B cell (primary cell): ENCODE results near the gene ABCA4. TPM values are rescaled to one million over a fixed set of nuclear protein-coding genes. Genes with fewer than 3 reads are reported as not detected.

Experiments used
- ATAC-seq: fragments of 200-7000 bp; cut with Tn5 transposase; one replicate; pipeline ENCODE4 v1.10.0; 2021; ENCODE audit warnings: low read depth, mild to moderate bottlenecking, moderate number of reproducible peaks, moderate library complexity
- CTCF ChIA-PET: fragments of 350-600 bp; sonication (Branson Sonifier 250); formaldehyde crosslinking; loops from one replicate; lab custom pipeline; 2021; ENCODE audit warnings: antibody characterized with exemption, inconsistent platforms; lab: Charles Lee
- POLR2A ChIA-PET: fragments of 350-600 bp; sonication (Branson Sonifier 250); formaldehyde crosslinking; loops from one replicate; lab custom pipeline; 2021; ENCODE audit warnings: antibody characterized with exemption; lab: Charles Lee
- DNase-seq: peaks from one replicate; pipeline ENCODE4 v3.0.0; 2013
- H2AFZ ChIP-seq: 2 replicates; pipeline ENCODE4 v1.6.1; 2012; ENCODE audit warnings: mild to moderate bottlenecking, low read depth, low read length; ENCODE audit not compliant: insufficient read depth, poor library complexity, severe bottlenecking
- H3K27ac ChIP-seq, 2 donors: 1 replicate in 1 of 2; 2 replicates in 1 of 2; pipeline ENCODE4 v1.5.1; 2012 to 2013; ENCODE audit warnings: low read length in 2 of 2, mild to moderate bottlenecking in 2 of 2, moderate library complexity in 1 of 2
- H3K27me3 ChIP-seq, 4 experiments: fragments of 200-600 bp in 1 of 4; sonication (generic) in 1 of 4; replicated peaks in 1 of 4; 1 replicate in 2 of 4; 2 replicates in 2 of 4; pipeline versions ENCODE4 v1.6.1 to v1.7.0; 2013 to 2016; ENCODE audit warnings: low read length in 3 of 4, mild to moderate bottlenecking in 2 of 4, mixed read lengths in 1 of 4, moderate library complexity in 1 of 4; ENCODE audit not compliant: insufficient read depth in 4 of 4, control insufficient read depth in 3 of 4; ENCODE audit errors: control extremely low read depth in 1 of 4
- H3K36me3 ChIP-seq, 2 experiments: replicated peaks in 1 of 2; 1 replicate in 1 of 2; 2 replicates in 1 of 2; pipeline versions ENCODE4 v1.6.1 to v1.7.1; 2013; ENCODE audit warnings: low read length in 1 of 2; ENCODE audit not compliant: insufficient read depth in 2 of 2, control insufficient read depth in 1 of 2; ENCODE audit errors: control extremely low read depth in 1 of 2, extremely low read depth in 1 of 2
- H3K4me1 ChIP-seq, 2 donors: fragments of 200-600 bp in 1 of 2; sonication (generic) in 1 of 2; 1 replicate in 1 of 2; 2 replicates in 1 of 2; pipeline versions ENCODE4 v1.5.1 to v1.6.1; 2013 to 2017; ENCODE audit warnings: low read length in 2 of 2; ENCODE audit not compliant: control insufficient read depth in 2 of 2, insufficient read depth in 2 of 2
- H3K4me2 ChIP-seq: replicated peaks from 2 replicates; pipeline ENCODE3; 2012; ENCODE audit warnings: mild to moderate bottlenecking, low read depth, low read length; ENCODE audit not compliant: poor library complexity, severe bottlenecking
- H3K4me3 ChIP-seq, 5 experiments: fragments of 200-600 bp in 1 of 5; sonication (generic) in 1 of 5; 1 replicate in 3 of 5; 2 replicates in 2 of 5; pipeline versions ENCODE4 v1.5.1 to v1.7.0; 2011 to 2016; ENCODE audit warnings: low read length in 4 of 5, mild to moderate bottlenecking in 4 of 5, low read depth in 2 of 5, control low read depth in 1 of 5, moderate library complexity in 1 of 5; ENCODE audit not compliant: insufficient read depth in 1 of 5; ENCODE audit errors: control extremely low read depth in 1 of 5, extremely low read depth in 1 of 5
- H3K79me2 ChIP-seq: fragments of 200-600 bp; sonication (generic); one replicate; pipeline ENCODE4 v1.6.0; 2016; ENCODE audit warnings: low read length; ENCODE audit not compliant: control insufficient read depth, insufficient read depth
- H3K9ac ChIP-seq: fragments of 200-600 bp; sonication (generic); 2 replicates; pipeline ENCODE4 v1.6.1; 2017; ENCODE audit warnings: mild to moderate bottlenecking, low read length, moderate library complexity
- H3K9me3 ChIP-seq, 3 donors: one replicate each; pipeline versions ENCODE4 v1.6.1 to v1.7.1; 2013; ENCODE audit warnings: low read length in 2 of 3; ENCODE audit not compliant: control insufficient read depth in 2 of 3, insufficient read depth in 1 of 3; ENCODE audit errors: control extremely low read depth in 1 of 3
- H4K20me1 ChIP-seq: 2 replicates; pipeline ENCODE4 v1.6.0; 2012; ENCODE audit warnings: mild to moderate bottlenecking, low read length; ENCODE audit not compliant: insufficient read depth, control insufficient read depth, poor library complexity, severe bottlenecking
- H3K27ac Mint-ChIP-seq: one replicate; pipeline ENCODE4 v1.8.0; 2021; ENCODE audit warnings: mixed read lengths
- H3K27me3 Mint-ChIP-seq: one replicate; pipeline ENCODE4 v1.8.0; 2021; ENCODE audit warnings: mixed read lengths
- H3K4me1 Mint-ChIP-seq: one replicate; pipeline ENCODE4 v1.8.0; 2021; ENCODE audit warnings: mixed read lengths
- H3K4me3 Mint-ChIP-seq: one replicate; pipeline ENCODE4 v1.8.0; 2021; ENCODE audit warnings: mixed read lengths
- H3K9me3 Mint-ChIP-seq: one replicate; pipeline ENCODE4 v1.8.0; 2022; ENCODE audit warnings: mixed read lengths; ENCODE audit not compliant: insufficient read depth
- CTCF ChIP-seq: fragments of 200-600 bp; IDR thresholded peaks from one replicate; pipeline ENCODE4 v1.8.0; 2022; ENCODE audit warnings: antibody characterized with exemption, mild to moderate bottlenecking
- EZH2 ChIP-seq: IDR thresholded peaks from 2 replicates; pipeline ENCODE4 v1.6.1; 2012; ENCODE audit warnings: borderline replicate concordance, low read depth, mild to moderate bottlenecking, moderate library complexity, low read length; ENCODE audit not compliant: insufficient read depth, poor library complexity, severe bottlenecking
- WGBS: methylation state at CpG from one replicate; pipeline ENCODE4 v1.1.5; 2013; ENCODE audit warnings: missing lambda C conversion rate; ENCODE audit not compliant: insufficient coverage; 5-methylcytosine and 5-hydroxymethylcytosine counted together
- intact Hi-C: fragments of 100-400 bp; cut with micrococcal nuclease; formaldehyde crosslinking; loops from one replicate; pipeline ENCODE4 v1.10.0; 2022
- polyA plus RNA-seq: library from polyadenylated mRNA; depleted of rRNA; stranded (reverse); fragments of >200 nt; gene quantifications from 2 replicates; pipeline ENCODE4 v1.2.3, GENCODE V29; 2012
- total RNA-seq, 2 donors: library from RNA; stranded (reverse); fragments of 120-200 nt in 1 of 2; gene quantifications; 1 replicate in 1 of 2; 2 replicates in 1 of 2; pipeline versions ENCODE4 v1.2.3 to v1.2.4, GENCODE V29; 2013 to 2022

Gene ABCA4
- total and polyA plus RNA-seq, 2 donors (not counting 1 experiment from before 2014, with no cell fraction given): not detected

- H3K9me3 Mint-ChIP-seq: no peaks in the 10 kb centered on the region
- Histone ChIP-seq H3K4me3 (no peak overlapping the region), H3K9me3 (no peaks in the 10 kb centered on the region), H3K27me3 (peaks cover 0 to 5% (median 2%) of the 10 kb centered on the region in 4 experiments), H4K20me1 (no peaks in the 10 kb centered on the region), H3K27ac (no peak overlapping the region), H3K79me2 (no peaks in the 10 kb centered on the region), H3K4me1 (no peaks in the 10 kb centered on the region), H3K9ac (no peak overlapping the region), H3K36me3 (no peaks in the 10 kb centered on the region), H2AFZ (no peak overlapping the region), H3K4me2 (no peak overlapping the region)
- POLR2A ChIA-PET: no interaction called here
- no peak overlapping the region for H3K4me3 Mint-ChIP-seq
- H3K27ac Mint-ChIP-seq: no peak overlapping the region
- TF ChIP-seq CTCF (no peak), EZH2 (no peak)
- CTCF ChIA-PET: interaction anchor here (0.7 to 1.6 kb wide), 3 partner anchors 8 to 430 kb away, joined by 3 to 8 read pairs (median 4); no protein-coding TSS in a partner anchor
- no peaks in the 10 kb centered on the region for H3K4me1 Mint-ChIP-seq
- ATAC-seq: no peak
- DNase-seq: no peak
- intact Hi-C loops: no loop called here
- 78% methylated on average over 3 of the region's 3 CpGs for WGBS
- H3K27me3 Mint-ChIP-seq: peaks cover 21% of the 10 kb centered on the region
Measured at GRCh38 chr1:94033849-94034248, 87.1 kb downstream of the ABCA4 start.

- intact Hi-C loops: no loop called here
- no peak overlapping the region for H3K4me2 ChIP-seq
- H3K27me3 ChIP-seq: peaks cover 0 to 5% (median 2%) of the 10 kb centered on the region in 4 experiments
- H3K27ac ChIP-seq: no peak overlapping the region
- no peaks in the 10 kb centered on the region for H4K20me1 ChIP-seq
- H3K4me3 Mint-ChIP-seq: no peak overlapping the region
- no peaks in the 10 kb centered on the region for H3K36me3 ChIP-seq
- H3K27ac Mint-ChIP-seq: no peak overlapping the region
- no peaks in the 10 kb centered on the region for H3K9me3 ChIP-seq
- no peaks in the 10 kb centered on the region for H3K9me3 Mint-ChIP-seq
- no peak overlapping the region for H2AFZ ChIP-seq
- no peaks in the 10 kb centered on the region for H3K79me2 ChIP-seq
- no peak for TF ChIP-seq EZH2
- ATAC-seq: no peak
- no CpG with 5 or more reads among the region's 3 CpGs for WGBS
- H3K4me1 Mint-ChIP-seq: no peaks in the 10 kb centered on the region
- ChIA-PET CTCF (interaction anchor here (0.8 to 1.4 kb wide), 2 partner anchors 9 to 771 kb away, joined by 3 read pairs; no protein-coding TSS in a partner anchor), POLR2A (no interaction called here)
- H3K4me1 ChIP-seq: no peaks in the 10 kb centered on the region
- H3K4me3 ChIP-seq: no peak overlapping the region
- no peak for DNase-seq
- no peak overlapping the region for H3K9ac ChIP-seq
- H3K27me3 Mint-ChIP-seq: peaks cover 11% of the 10 kb centered on the region
Measured at GRCh38 chr1:94032637-94033036, 88.3 kb downstream of the ABCA4 start.
